Ramos (cell line): ENCODE results near the gene HPF1.
"Not testable (repeated sequence)": the region's sequence is repeated elsewhere in the genome, so short reads cannot be mapped to it uniquely, and the experiment has no call there.

ENCODE experiments used
- in situ Hi-C: fragments of 300-500 bp; cut with MboI; formaldehyde crosslinking; loops from one replicate; pipeline ENCODE4 v1.14.3; 2022; ENCODE audit warnings: low sequenced_read_pairs; ENCODE audit not compliant: unreplicated experiment

HPF1 gene

DNA sequence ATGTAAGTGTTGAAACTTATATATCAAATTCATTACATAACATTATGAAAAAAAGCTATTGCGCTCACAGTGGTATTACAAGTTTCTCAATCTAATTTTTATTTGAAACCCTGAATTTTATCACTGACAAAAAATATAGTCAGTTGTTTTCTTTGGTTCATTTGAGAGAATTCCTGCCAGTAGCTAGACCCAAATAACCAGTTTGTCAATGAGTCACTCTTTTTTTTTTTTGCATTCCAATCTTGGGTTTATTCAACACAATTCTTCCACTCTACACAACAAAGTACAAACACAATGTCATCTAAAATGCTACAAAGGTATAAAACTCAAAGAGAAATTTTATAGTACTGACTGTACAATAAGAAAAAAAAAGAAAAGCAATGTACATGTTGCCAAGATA is 13.1 kb downstream of the HPF1 start:
- in situ Hi-C loops, result no loop called here

DNA sequence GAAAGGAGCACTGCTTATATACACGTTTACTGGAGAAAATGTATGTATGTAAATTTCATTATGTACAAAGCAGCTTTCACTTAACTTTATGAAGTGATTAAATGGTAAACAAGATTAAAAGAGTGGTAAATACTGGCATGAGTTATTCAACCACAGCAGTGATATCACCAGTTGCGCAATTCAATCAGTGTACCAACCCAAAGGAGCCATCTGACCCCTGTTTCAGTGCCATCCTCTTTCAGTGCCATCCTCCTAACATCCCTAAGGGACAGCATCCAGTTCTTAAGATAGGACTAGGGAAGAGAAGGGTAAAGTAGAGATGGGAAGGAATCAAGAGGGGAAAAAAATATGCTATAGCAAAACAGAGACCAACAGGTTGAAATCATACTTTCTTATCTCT is 16.2 kb downstream of the HPF1 start:
- in situ Hi-C loops, result no loop called here

DNA sequence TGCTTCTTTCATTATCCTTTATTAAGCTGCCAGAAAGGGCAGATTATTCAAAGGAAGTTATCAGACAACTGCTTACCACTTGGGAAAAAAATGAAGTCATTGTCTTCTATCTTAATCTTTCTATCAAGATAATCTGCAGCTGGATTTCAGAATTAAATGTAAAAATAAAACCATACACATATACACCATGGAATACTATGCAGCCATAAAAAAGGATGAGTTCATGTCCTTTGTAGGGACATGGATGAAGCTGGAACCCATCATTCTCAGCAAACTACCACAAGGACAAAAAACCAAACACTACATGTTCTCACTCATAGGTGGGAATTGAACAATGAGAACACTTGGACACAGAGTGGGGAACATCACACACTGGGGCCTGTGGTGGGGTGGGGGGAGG is 19.1 kb downstream of the HPF1 start:
- in situ Hi-C loops, result not testable (repeated sequence)

DNA sequence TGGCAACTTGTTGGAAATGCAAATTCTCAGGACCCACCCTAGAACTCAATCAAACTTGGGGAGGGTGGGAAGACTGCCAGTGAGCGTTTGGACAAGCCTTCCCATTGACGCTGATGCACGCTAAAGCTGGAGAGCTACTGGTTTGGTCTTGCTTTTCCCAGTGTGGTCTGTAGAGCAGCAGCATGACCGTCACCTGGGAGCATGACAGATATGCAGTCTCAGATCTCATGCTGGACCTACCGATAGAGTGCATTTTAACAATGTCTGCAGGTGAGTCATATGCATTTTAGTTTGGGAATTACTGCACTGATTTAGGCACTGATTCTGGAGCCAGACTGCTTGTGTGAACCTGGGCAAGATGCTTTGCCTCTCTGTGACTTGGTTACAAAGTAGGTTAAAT is 27.2 kb downstream of the HPF1 start:
- in situ Hi-C loops, result no loop called here

DNA sequence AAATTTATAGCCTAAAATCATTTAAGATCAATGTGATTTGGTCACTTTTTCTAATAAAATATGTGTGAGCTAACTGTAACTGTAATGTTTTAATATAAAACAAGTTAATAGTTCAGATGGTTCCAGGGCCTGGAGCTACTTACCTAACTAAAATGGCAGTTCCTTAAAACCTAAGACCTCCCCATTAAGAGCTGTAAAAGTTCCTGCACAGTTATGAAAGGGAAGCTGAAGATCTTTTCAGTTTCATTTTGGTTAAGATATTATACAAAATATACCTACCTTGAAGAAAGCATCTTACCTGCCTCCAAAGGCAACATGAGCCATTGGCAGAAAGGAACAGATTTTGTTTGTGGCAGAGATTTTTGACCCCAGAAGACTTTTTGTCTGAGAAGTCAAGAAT is 30.1 kb downstream of the HPF1 start:
- in situ Hi-C loops, result no loop called here

DNA sequence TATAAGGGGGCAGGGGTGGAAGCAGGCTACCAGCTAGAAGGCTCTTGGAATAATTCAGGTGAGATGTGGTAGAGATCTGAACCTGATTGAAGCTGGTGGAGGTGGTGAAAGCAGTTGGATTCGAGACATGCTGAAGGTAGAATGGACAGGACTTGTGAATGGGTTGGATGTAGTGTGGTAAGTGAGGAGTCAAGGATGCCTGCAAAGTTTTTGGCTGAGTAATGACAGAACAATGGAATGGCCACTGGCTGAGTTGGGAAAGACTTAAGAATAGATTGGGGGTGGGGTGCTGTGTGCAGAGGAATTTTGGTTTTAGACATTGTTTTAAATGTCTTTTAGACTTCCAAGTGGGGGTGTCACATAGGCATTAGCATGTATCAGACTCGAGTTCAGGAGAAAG is 33.5 kb downstream of the HPF1 start:
- in situ Hi-C loops, result no loop called here

DNA sequence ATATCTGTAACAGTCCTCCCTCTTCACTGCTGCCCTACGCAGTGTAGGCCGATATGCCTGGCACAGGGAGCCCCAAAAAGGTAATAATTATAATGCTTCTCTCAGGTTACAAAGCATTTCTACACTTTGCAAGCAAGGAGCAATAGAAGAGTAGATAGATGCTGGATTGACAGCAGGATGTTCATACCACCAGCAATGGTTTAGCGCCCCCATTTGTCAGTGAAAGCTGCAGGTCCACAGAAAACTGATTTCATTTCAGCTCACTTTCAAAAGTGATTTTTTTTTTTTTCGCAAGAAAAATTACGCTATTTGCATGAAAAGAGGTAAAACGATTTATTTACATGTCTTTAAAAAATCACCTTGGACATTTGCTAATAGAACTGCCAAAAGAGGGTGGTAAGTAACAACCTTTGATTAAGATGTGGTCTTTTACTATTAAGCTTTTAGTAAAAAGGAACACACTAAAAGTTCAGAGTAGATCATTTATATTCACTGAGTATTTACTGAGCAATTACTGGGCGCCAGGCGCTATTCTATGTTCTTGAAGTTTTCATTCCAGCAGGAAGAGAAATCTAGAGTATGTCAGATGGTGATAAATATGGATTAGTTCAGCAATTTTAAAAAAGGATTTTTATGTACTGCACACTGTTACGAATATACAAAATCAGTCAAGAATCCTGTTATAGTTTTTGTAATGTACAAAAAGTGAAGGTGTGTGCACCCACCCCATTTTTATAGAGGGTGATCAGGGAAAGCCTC is 34.4 kb downstream of the HPF1 start:
- in situ Hi-C loops, result no loop called here

DNA sequence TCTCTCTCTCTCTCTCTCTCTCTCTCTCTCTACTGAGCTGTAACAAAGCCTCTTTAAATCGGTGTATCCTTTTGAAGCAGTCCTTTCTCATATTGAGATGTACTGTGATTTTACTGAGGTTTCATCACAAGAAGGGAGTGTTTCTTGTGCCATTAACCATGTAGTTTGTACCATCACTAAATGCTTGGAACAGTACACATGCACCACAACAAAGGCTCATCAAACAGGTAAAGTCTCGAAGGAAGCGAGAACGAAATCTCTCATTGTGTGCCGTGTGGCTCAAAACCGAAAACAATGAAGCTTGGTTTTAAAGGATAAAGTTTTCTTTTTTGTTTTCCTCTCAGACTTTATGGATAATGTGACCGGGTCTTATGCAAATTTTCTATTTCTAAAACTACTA is 37.2 kb downstream of the HPF1 start:
- in situ Hi-C loops, result no loop called here

DNA sequence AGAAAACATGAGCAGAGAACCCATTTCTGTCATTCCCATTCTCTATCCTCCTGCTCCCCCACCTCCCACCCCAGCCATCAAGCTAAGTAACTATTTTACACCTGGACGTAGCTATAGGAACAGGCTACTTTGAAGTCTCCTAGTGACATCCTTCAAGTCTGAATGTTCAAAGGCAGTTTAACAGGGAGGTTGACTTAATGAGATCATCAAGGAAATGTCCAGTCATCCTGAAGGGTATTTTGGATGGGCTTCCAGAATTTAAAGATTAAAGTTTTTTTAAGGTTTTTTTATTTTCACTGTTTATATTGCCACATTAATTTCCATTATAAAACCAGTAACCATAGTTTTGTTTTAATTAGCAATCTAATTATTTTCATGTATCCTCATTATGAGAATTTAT is 41.1 kb downstream of the HPF1 start:
- in situ Hi-C loops, result no loop called here

DNA sequence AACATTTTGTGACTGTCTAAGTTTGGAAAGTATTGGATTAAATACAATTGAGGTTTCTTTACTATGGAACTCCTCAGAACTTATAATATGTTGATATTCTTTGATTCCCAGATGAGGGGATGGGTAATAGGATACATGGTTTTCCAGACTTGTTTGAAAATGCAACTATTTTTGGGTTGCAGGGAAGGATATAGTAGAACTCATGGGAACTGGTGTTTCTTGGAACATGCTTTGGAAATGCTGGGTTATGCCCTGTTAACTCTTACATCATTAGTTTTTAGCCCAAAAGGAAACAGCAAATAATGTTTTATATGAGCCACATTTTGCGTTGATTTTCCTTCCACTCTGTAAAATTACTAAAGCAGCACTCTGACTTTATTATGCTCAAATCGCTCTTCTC is 41.9 kb downstream of the HPF1 start:
- in situ Hi-C loops, result no loop called here

DNA sequence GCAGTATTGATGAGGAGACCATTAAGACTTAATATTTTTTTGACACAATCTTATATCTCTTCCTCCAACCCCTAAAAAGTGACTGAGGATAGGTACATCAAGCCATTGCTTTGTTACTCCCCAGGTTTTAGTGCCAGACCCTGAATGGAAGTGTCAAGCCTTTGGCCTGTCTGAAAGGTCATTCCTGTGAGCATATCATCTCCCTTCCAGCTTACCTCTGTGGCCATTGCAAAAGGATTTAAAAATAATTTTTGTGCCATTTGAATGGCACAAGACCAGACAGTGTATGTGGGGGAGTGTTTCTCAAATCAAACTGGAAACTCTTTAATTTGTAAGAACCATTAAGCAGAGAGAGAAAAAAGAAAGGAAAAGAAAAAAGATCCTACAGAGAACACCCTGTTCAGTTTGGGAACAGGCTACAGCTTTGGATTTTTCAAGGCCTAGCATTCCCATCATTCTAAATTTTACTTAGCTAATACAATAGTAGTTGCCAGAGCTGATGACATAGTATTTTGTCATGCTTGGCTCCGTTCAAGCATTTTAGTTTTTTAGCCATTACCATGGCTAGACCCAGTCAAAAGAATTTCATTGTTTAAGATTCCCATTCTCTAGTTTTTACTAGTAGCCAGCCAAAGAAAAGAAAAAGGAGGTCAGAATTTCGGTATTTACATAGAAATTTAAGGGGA is 49.6 kb downstream of the HPF1 start:
- in situ Hi-C loops, result no loop called here

DNA sequence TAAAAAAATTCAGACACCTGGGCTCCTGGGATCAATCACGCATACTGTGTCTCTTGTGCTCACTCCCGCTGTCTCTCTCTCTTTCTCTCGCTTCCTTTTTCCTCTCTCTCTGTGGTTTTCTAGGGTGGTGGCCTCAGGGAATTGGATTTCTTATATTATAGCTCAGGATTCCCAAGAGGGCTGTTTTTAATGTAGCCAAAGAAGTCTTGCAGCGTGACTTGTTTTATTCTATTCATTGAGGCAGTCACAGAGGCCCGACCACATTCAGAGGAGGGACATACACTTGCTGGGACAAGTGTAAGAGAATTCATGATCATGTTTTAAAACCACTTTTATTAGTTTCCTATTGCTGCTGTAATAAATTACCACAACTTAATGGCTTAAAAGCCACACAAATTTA is 59.4 kb downstream of the HPF1 start:
- in situ Hi-C loops, result no loop called here

DNA sequence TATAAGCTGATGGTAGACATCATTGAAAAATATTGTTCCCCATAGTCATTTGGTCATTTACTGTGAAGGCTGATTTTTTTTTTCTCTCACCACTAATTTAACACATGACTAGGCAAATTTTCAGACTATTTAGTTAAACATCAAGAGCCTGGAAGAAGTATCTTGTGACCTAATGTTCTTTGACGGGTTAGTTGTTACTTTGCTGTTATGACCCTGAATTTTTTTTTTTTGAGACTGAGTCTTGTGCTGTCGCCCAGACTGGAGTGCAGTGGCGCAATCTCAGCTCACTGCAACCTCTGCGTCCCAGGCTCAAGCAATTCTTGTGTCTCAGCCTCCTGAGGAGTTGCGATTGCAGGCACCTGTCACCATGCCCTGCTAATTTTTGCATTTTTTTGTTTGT is 67.0 kb downstream of the HPF1 start:
- in situ Hi-C loops, result no loop called here

DNA sequence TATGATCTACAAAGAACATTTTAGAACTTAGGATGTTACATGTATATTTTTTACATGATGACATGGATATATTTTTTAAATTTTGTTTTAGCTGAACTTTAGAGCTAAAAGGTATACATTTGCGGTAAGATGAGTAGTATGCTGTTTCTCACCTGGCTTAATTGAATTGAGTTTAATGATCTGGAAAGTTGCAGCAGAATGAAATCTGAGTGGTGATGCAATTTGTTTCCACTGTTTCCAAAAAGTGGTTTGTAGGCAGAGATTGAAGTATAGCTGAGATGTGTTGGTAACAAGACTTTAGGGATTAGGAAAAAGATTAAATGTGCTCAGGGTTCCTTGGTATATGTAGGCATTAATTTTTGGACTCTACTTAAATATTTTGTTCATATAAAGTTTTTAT is 68.1 kb downstream of the HPF1 start:
- in situ Hi-C loops, result no loop called here

DNA sequence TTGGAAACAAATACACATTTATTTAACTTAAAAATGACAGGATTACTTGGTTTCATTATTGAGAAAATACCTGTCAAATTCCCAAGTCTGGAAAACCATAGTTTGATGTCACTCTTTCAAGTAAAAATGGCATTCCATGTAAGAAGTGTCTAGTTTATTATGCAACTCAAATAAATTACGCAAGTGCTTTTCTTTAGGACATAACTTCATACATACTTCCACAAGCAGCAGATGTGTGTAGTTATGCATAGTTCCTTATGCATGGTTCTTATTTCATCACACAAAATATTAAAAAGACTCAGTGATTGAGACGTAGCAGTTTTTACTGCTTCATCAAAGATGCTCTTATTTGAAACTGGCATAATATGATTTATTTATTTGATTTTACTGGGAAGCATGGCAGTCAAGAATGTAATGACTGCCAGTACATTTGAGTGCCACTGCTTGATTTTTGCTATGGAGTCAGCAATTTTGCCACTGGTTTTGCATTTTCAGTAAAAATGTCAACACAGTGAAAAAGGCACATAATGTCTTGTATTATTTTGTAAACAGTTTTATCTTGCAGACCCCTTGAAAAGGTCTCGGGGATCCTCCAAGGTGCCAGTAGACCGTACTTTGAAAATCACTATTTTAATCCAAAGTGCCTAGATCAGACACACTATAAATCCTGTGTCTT is 75.2 kb downstream of the HPF1 start:
- in situ Hi-C loops, result no loop called here
